ENCODE data around the gene NUP42. TPM values are rescaled to one million over a fixed set of nuclear protein-coding genes. Genes with fewer than 3 reads are reported as not detected.

The NUP42 gene
- total RNA-seq, 2 experiments from 2014 or later = 30.1 to 32.6 TPM

DNA sequence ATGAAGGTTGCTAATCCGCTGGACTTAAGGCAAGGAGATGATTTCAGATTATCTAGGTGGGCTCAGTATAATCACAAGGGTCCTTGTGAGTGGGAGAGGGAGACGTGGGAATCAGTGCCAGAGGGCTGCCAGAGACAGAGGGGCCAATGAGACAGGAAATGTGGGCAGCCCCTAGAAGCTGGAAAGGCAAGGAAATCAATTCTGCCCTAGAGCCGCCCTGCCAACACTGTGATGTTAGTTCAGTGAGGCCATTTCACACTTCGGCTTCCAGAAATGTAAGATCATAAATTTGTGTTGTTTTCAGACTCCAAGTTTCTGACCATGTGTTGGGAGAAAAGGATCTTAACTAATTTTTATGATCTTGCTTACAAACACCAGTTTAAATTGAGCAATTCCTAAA, 61.1 kb downstream of the NUP42 start:
- intact Hi-C loops (cut with micrococcal nuclease) = no loop called here
- H3K27me3 Mint-ChIP-seq = peaks cover 25% of the 10 kb centered on the region
- no peak overlapping the region for H3K27ac Mint-ChIP-seq
- H3K36me3 Mint-ChIP-seq (ENCODE audit: low read depth) = no peaks in the 10 kb centered on the region
- no peaks in the 10 kb centered on the region for H3K9me3 Mint-ChIP-seq
- TF ChIP-seq, protein P1, sequence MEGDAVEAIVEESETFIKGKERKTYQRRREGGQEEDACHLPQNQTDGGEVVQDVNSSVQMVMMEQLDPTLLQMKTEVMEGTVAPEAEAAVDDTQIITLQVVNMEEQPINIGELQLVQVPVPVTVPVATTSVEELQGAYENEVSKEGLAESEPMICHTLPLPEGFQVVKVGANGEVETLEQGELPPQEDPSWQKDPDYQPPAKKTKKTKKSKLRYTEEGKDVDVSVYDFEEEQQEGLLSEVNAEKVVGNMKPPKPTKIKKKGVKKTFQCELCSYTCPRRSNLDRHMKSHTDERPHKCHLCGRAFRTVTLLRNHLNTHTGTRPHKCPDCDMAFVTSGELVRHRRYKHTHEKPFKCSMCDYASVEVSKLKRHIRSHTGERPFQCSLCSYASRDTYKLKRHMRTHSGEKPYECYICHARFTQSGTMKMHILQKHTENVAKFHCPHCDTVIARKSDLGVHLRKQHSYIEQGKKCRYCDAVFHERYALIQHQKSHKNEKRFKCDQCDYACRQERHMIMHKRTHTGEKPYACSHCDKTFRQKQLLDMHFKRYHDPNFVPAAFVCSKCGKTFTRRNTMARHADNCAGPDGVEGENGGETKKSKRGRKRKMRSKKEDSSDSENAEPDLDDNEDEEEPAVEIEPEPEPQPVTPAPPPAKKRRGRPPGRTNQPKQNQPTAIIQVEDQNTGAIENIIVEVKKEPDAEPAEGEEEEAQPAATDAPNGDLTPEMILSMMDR (IDR thresholded peaks at IDR 0.05) = no peak
- DNase-seq = no peak
- POLR2A ChIA-PET = no interaction called here
- H3K4me1 Mint-ChIP-seq (ENCODE audit: low read depth) = no peaks in the 10 kb centered on the region
- CTCF ChIA-PET = interaction anchor here (2.5 kb wide), 1 partner anchor 20 kb away, joined by 5 read pairs; no protein-coding TSS in a partner anchor
- H3K4me3 Mint-ChIP-seq = no peak overlapping the region
- no peak for ATAC-seq

- DNase-seq = no peak
- no peaks in the 10 kb centered on the region for H3K36me3 Mint-ChIP-seq (ENCODE audit: low read depth)
- peaks cover 52% of the 10 kb centered on the region for H3K27me3 Mint-ChIP-seq
- CTCF ChIA-PET = interaction anchor here (1.5 to 2.3 kb wide), 2 partner anchors 15 to 26 kb away, joined by 4 to 7 read pairs; no protein-coding TSS in a partner anchor
- no peak within 1 kb of the TSS for H3K4me3 Mint-ChIP-seq
- no peak within 1 kb of the TSS for H3K27ac Mint-ChIP-seq
- H3K4me1 Mint-ChIP-seq (ENCODE audit: low read depth) = peaks cover 2% of the 10 kb centered on the region
- ATAC-seq = no peak
- POLR2A ChIA-PET = no interaction called here
- TF ChIP-seq, protein P1 (IDR thresholded peaks at IDR 0.05) = no peak
- intact Hi-C loops (cut with micrococcal nuclease) = no loop called here
- H3K9me3 Mint-ChIP-seq = no peaks in the 10 kb centered on the region
Observed at GRCh38 chr7:23246555-23246954, 64.7 kb downstream of the NUP42 start, which contains the start of gene GPNMB. Gene GPNMB, plus strand, starts transcription at chr7:23246775. Its CDS starts 83 bp downstream, at chr7:23246858.

- Mint-ChIP-seq H3K36me3 (ENCODE audit: low read depth) (no peaks in the 10 kb centered on the region), H3K27ac (no peak overlapping the region), H3K4me3 (no peak overlapping the region), H3K4me1 (ENCODE audit: low read depth) (peaks cover 2% of the 10 kb centered on the region), H3K27me3 (peaks cover 56% of the 10 kb centered on the region), H3K9me3 (peaks cover 4% of the 10 kb centered on the region)
- ATAC-seq (no peak), DNase-seq (no peak)
- intact Hi-C loops (cut with micrococcal nuclease) = no loop called here
- TF ChIP-seq, protein P1 (IDR thresholded peaks at IDR 0.05) = no peak
- ChIA-PET CTCF (interaction anchor here (1.5 to 2.3 kb wide), 2 partner anchors 15 to 26 kb away, joined by 4 to 7 read pairs; no protein-coding TSS in a partner anchor), POLR2A (no interaction called here)
Observed at GRCh38 chr7:23247046-23247602, 65.3 kb downstream of the NUP42 start.

GRCh38 chr7:23247603-23248335, 65.9 kb downstream of the NUP42 start:
- CTCF ChIA-PET = interaction anchor here (1.5 to 2.3 kb wide), 2 partner anchors 14 to 25 kb away, joined by 4 to 7 read pairs; no protein-coding TSS in a partner anchor
- DNase-seq (no peak), ATAC-seq (no peak)
- H3K36me3 Mint-ChIP-seq (ENCODE audit: low read depth) = no peaks in the 10 kb centered on the region
- peak overlapping the region; percentile 12 for H3K4me3 Mint-ChIP-seq
- POLR2A ChIA-PET = no interaction called here
- TF ChIP-seq, protein P1 (IDR thresholded peaks at IDR 0.05) = no peak
- peaks cover 2% of the 10 kb centered on the region for H3K4me1 Mint-ChIP-seq (ENCODE audit: low read depth)
- peaks cover 59% of the 10 kb centered on the region for H3K27me3 Mint-ChIP-seq
- peaks cover 6% of the 10 kb centered on the region for H3K9me3 Mint-ChIP-seq
- H3K27ac Mint-ChIP-seq = no peak overlapping the region
- intact Hi-C loops (cut with micrococcal nuclease) = no loop called here

- ATAC-seq = no peak
- no peaks in the 10 kb centered on the region for H3K36me3 Mint-ChIP-seq (ENCODE audit: low read depth)
Observed at GRCh38 chr7:23249486-23249885, 67.6 kb downstream of the NUP42 start.

More at GRCh38 chr7:23249486-23249885, 67.6 kb downstream of the NUP42 start:
- Mint-ChIP-seq H3K9me3 (peaks cover 6% of the 10 kb centered on the region), H3K4me1 (ENCODE audit: low read depth) (peaks cover 2% of the 10 kb centered on the region), H3K27me3 (peaks cover 59% of the 10 kb centered on the region), H3K27ac (no peak overlapping the region), H3K4me3 (no peak overlapping the region)
- ChIA-PET CTCF (interaction anchor here (1.2 kb wide), 1 partner anchor 13 kb away, joined by 3 read pairs; no protein-coding TSS in a partner anchor), POLR2A (no interaction called here)
- DNase-seq = no peak
- intact Hi-C loops (cut with micrococcal nuclease) = no loop called here
- TF ChIP-seq, protein P1 (IDR thresholded peaks at IDR 0.05) = no peak
